GM12878 (cell line): ENCODE results near the gene PDGFC. TPM values are rescaled to one million over a fixed set of nuclear protein-coding genes. Genes with fewer than 3 reads are reported as not detected.
A peak's percentile ranks its signal among the peaks of the same experiment; 100 is the strongest.

Experiments used
- ATAC-seq: fragments of 200-7000 bp; cut with Tn5 transposase; 3 replicates; pipeline ENCODE4 v1.9.1; 2020; ENCODE audit warnings: mild to moderate bottlenecking, moderate library complexity
- BruUV-seq: library from RNA; stranded (reverse); fragments of 400-500 nt; replicated peaks from 2 replicates; lab custom pipeline; 2021; lab: Mats Ljungman, UMichigan
- CTCF ChIA-PET: fragments of 300-600 bp; sonication (Branson Sonifier 250); formaldehyde crosslinking; extraction: SDS; loops from one replicate; lab custom pipeline; 2021; ENCODE audit warnings: inconsistent platforms; lab: Yijun Ruan, JAX
- POLR2A ChIA-PET: fragments of 350-600 bp; formaldehyde crosslinking; extraction: SDS; loops from one replicate; lab custom pipeline; 2021; ENCODE audit warnings: inconsistent platforms; lab: Charles Lee
- RAD21 ChIA-PET: fragments of 300-600 bp; sonication (Branson Sonifier 250); formaldehyde crosslinking; loops from one replicate; lab custom pipeline; 2023; ENCODE audit warnings: antibody characterized with exemption; ENCODE audit not compliant: unreplicated experiment; lab: Charles Lee
- SMC1A ChIA-PET: fragments of 300-600 bp; sonication (Branson Sonifier 250); formaldehyde crosslinking; loops from one replicate; lab custom pipeline; 2023; ENCODE audit not compliant: unreplicated experiment, uncharacterized antibody; lab: Charles Lee
- DNase-seq: peaks from one replicate; pipeline ENCODE4 v3.0.0-alpha.2; 2011; ENCODE audit warnings: low read depth, low spot score
- FAIRE-seq: peaks from 3 replicates; lab custom pipeline; 2011; peaks lifted over from hg19 to GRCh38; lab: Jason Lieb, UNC
- H2AFZ ChIP-seq: 2 replicates; pipeline ENCODE4 v1.6.0; 2011; ENCODE audit warnings: low read depth, low read length, control low read depth; ENCODE audit not compliant: control insufficient read depth
- H3K27ac ChIP-seq: 2 replicates; pipeline ENCODE4 v1.5.1; 2011; ENCODE audit warnings: control low read depth; ENCODE audit not compliant: control insufficient read depth, insufficient read depth
- H3K27me3 ChIP-seq, 2 experiments: replicated peaks in 1 of 2; 2 replicates each; pipeline versions ENCODE4 v1.6.0 to v1.6.1; 2011; ENCODE audit warnings: low read length in 1 of 2; ENCODE audit not compliant: control insufficient read depth in 2 of 2, insufficient read depth in 2 of 2
- H3K36me3 ChIP-seq, 2 experiments: 2 replicates each; pipeline ENCODE4 v1.5.1; 2011; ENCODE audit warnings: low read length in 1 of 2; ENCODE audit not compliant: control insufficient read depth in 2 of 2, insufficient read depth in 2 of 2
- H3K4me1 ChIP-seq: 2 replicates; pipeline ENCODE4 v1.6.1; 2011; ENCODE audit warnings: mild to moderate bottlenecking, low read length, moderate library complexity, mixed read lengths; ENCODE audit not compliant: control insufficient read depth, insufficient read depth
- H3K4me2 ChIP-seq: 2 replicates; pipeline ENCODE4 v1.6.0; 2011; ENCODE audit warnings: control low read depth; ENCODE audit not compliant: control insufficient read depth, insufficient read depth
- H3K4me3 ChIP-seq: fragments of 200-600 bp; sonication (generic); 2 replicates; pipeline ENCODE4 v1.5.1; 2016
- H3K79me2 ChIP-seq: 2 replicates; pipeline ENCODE4 v1.6.0; 2011; ENCODE audit warnings: low read length; ENCODE audit not compliant: control insufficient read depth, insufficient read depth
- H3K9ac ChIP-seq: 2 replicates; pipeline ENCODE4 v1.8.0; 2011; ENCODE audit warnings: low read length, control low read depth, mixed read lengths; ENCODE audit not compliant: control insufficient read depth, insufficient read depth
- H3K9me3 ChIP-seq: replicated peaks from 3 replicates; pipeline ENCODE4 v1.5.1; 2011; ENCODE audit warnings: mild to moderate bottlenecking, low read length; ENCODE audit not compliant: control insufficient read depth, insufficient read depth
- H4K20me1 ChIP-seq: 2 replicates; pipeline ENCODE4 v1.6.0; 2011; ENCODE audit not compliant: control insufficient read depth, insufficient read depth
- ATF7 ChIP-seq: fragments of 450-650 bp; IDR thresholded peaks from 2 replicates; pipeline ENCODE4 v1.6.1; 2016; ENCODE audit warnings: low read depth, mild to moderate bottlenecking
- DPF2 ChIP-seq: fragments of 450-650 bp; IDR thresholded peaks from 2 replicates; pipeline ENCODE4 v1.6.1; 2017; ENCODE audit warnings: mild to moderate bottlenecking
- ESRRA ChIP-seq: IDR thresholded peaks from 2 replicates; pipeline ENCODE4 v1.6.1; 2012; ENCODE audit warnings: mild to moderate bottlenecking, low read length, improper control_type of control experiment
- MAX ChIP-seq: IDR thresholded peaks from 2 replicates; pipeline ENCODE4 v1.6.1; 2012; ENCODE audit warnings: low read depth, low read length, improper control_type of control experiment
- MTA3 ChIP-seq: IDR thresholded peaks from 2 replicates; pipeline ENCODE4 v1.6.1; 2012; ENCODE audit warnings: low read length, inconsistent platforms, borderline replicate concordance
- SMARCA5 ChIP-seq: fragments of 450-650 bp; IDR thresholded peaks from 2 replicates; pipeline ENCODE4 v1.6.1; 2017; ENCODE audit warnings: mild to moderate bottlenecking
- WGBS: methylation state at CpG from one replicate; pipeline ENCODE4 v1.1.6; 2016; ENCODE audit warnings: low lambda C conversion rate; ENCODE audit not compliant: insufficient replicate concordance, insufficient coverage; ENCODE audit errors: missing lambda C conversion rate; 5-methylcytosine and 5-hydroxymethylcytosine counted together
- in situ Hi-C: fragments of 300-500 bp; cut with MboI; formaldehyde crosslinking; loops from 9 replicates; pipeline ENCODE4 v1.14.3; 2018; ENCODE audit warnings: mixed read lengths
- intact Hi-C: fragments of 100-400 bp; cut with micrococcal nuclease; formaldehyde crosslinking; loops from one replicate; pipeline ENCODE4 v1.14.2; 2022; ENCODE audit not compliant: unreplicated experiment
- polyA plus RNA-seq, 11 experiments: library from polyadenylated mRNA; depleted of rRNA in 4 of 11; unstranded in 6 of 11; stranded (reverse) in 5 of 11; fragments of >200 nt; fragmentation: Nextera tagmentation in 4 of 11; fragmentation: Illumina TruSeq in 1 of 11; extraction: Ambion mirVana in 4 of 11; extraction: Trizol in 1 of 11; gene quantifications; 1 replicate in 1 of 11; 2 replicates in 10 of 11; pipeline versions ENCODE4 v1.2.1 to v1.2.3, GENCODE V29; 2011 to 2016; ENCODE audit warnings: inconsistent platforms in 2 of 11, missing spikeins in 2 of 11, low read depth in 1 of 11
- total RNA-seq, 4 experiments: library from RNA; depleted of rRNA in 3 of 4; stranded (reverse); fragments of >200 nt in 3 of 4; fragmentation: Illumina TruSeq in 1 of 4; extraction: Trizol in 1 of 4; gene quantifications; 2 replicates each; pipeline versions ENCODE4 v1.2.1 to v1.2.3, GENCODE V29; 2013 to 2021

Gene PDGFC
- total and polyA plus RNA-seq, 10 of the 15 experiments (the other 5 are each of a cell fraction or from before 2014, with no cell fraction given): 0.02 to 0.18 TPM; not detected in 8

DNA sequence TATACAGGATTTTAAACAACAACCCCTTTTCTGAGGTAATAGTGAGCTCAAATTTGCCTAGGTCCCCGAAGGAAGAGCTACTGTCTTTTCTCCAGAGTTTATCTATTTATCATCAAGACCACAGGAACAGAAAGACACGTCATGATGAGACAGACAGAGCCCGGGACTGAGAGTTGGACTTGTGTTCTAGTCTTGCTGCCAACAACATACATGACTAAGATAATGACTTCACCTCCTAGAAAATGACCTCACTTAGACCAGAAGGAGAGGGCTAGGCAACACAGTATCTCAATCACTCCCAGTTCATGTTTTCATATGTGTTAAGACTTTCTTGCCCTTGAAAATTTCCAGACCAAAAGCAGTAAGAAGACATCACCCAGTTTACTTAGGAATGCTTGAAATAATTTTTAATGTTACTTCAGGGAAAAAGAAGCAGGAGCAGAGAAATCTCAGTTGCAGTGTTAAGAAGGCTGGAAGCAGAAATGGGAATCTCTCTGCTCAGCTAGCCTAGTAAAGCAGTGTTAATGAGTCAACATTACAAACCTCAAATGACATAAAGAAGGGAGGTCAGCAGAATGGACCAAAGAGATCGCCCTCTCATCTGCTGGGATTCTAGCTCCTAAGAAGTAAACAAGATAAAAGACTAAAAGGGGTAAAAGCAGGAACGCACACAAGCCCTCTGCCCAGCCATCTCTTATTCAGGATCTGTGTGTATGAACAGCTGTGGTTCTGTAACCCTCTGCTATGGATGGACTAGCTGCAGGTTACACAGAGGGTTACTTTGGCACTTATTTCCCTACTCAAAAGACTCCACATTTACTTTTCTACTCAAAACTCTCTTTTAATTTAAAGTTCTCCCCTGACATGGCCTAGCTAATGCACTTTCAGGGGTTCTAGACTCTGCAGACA, 24.8 kb downstream of the PDGFC start:
- H3K9me3 ChIP-seq: no peaks in the 10 kb centered on the region
- CTCF ChIA-PET: interaction anchor here (0.9 to 1.6 kb wide), 3 partner anchors 10 to 21 kb away, joined by 3 to 4 read pairs (median 3); no protein-coding TSS in a partner anchor
- FAIRE-seq (no peak), ATAC-seq (peak; percentile 79), DNase-seq (no peak)
- no peaks in the 10 kb centered on the region for H4K20me1 ChIP-seq
- no peaks in the 10 kb centered on the region for H3K36me3 ChIP-seq
- H3K4me1 ChIP-seq: no peaks in the 10 kb centered on the region
- no TSS peak for BruUV-seq
- WGBS: 1% methylated on average over 5 of the region's 5 CpGs
- TF ChIP-seq MTA3 (no peak), DPF2 (no peak), ATF7 (peak; percentile 66), ESRRA (no peak), MAX (no peak), SMARCA5 (no peak)
- H2AFZ ChIP-seq: no peak overlapping the region
- H3K27ac ChIP-seq: no peak overlapping the region
- no peak overlapping the region for H3K4me3 ChIP-seq
- SMC1A ChIA-PET: interaction anchor here (1.1 to 1.3 kb wide), 2 partner anchors 20 to 22 kb away, joined by 3 to 4 read pairs; no protein-coding TSS in a partner anchor
- POLR2A ChIA-PET: no interaction called here
- no peaks in the 10 kb centered on the region for H3K27me3 ChIP-seq
- intact Hi-C loops (no loop called here), in situ Hi-C loops (no loop called here)
- RAD21 ChIA-PET: interaction anchor here (0.7 kb wide), 1 partner anchor 17 kb away, joined by 3 read pairs; no protein-coding TSS in a partner anchor
- no peak overlapping the region for H3K9ac ChIP-seq
- H3K4me2 ChIP-seq: no peak overlapping the region
- no peaks in the 10 kb centered on the region for H3K79me2 ChIP-seq
